ENCODE results near the gene AGMO. TPM values are rescaled to one million over a fixed set of nuclear protein-coding genes. Genes with fewer than 3 reads are reported as not detected.

AGMO gene
- total and polyA plus RNA-seq, 2 experiments from 2014 or later = 0.42 to 0.55 TPM

DNA sequence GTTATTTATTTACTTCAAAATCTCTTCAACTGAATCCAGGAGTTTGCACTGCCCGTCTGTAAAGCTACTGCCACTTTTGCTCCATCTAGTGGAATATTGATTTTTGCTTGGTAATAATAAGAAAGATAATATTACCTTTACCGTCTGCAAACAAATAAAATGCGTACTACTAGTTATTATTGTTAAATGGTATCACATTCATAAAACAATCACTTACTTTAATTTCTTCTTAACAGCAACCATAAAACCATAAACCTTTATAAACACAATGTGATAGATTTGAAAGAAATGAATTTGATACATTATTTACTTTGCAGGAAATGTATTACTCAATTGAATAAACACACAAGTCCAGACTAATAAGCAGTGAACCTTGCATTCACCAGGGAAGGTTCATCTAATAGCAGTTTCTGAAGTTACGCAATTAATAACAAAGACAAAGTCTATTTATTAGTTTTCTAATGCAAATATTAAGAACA is 6.4 kb downstream of the AGMO start:
- no peaks in the 10 kb centered on the region for H3K36me3 ChIP-seq (ENCODE audit: insufficient read depth)
- no peaks in the 10 kb centered on the region for H3K27me3 ChIP-seq (ENCODE audit: insufficient read depth)
- H3K4me1 ChIP-seq (ENCODE audit: insufficient read depth) = peaks cover 3% of the 10 kb centered on the region; the same call in 1 of the 2 replicates
- Mint-ChIP-seq H3K36me3 (ENCODE audit: low read depth) (no peaks in the 10 kb centered on the region), H3K4me3 (no peak overlapping the region), H3K9me3 (no peaks in the 10 kb centered on the region), H3K27me3 (ENCODE audit: insufficient read depth, low read depth, poor library complexity) (no peaks in the 10 kb centered on the region), H3K27ac (no peak overlapping the region), H3K4me1 (peaks cover 8% of the 10 kb centered on the region)
- TF ChIP-seq ZNF462 (CRISPR knock-in tag; IDR thresholded peaks at IDR 0.05) (no peak), ZNF114 (CRISPR knock-in tag; IDR thresholded peaks at IDR 0.05) (no peak), STAT1 (IDR thresholded peaks at IDR 0.05; ENCODE audit: unreplicated experiment) (no peak), CTCF (conservative IDR thresholded peaks at IDR 0.05; ENCODE audit: low read depth in 2 of 2) (no peak; a peak in 1 of 4 replicates), EZH2phosphoT487 (IDR thresholded peaks at IDR 0.05; ENCODE audit: unreplicated experiment) (no peak), REST (IDR thresholded peaks at IDR 0.05; ENCODE audit: unreplicated experiment) (no peak), JUNB (IDR thresholded peaks at IDR 0.05; ENCODE audit: unreplicated experiment) (no peak), EZH2 (IDR thresholded peaks at IDR 0.05; ENCODE audit: low read depth, unreplicated experiment) (no peak)
- no peaks in the 10 kb centered on the region for H3K79me2 ChIP-seq (replicated peaks; ENCODE audit: insufficient read depth)
- no peak overlapping the region for H2AFZ ChIP-seq
- no peaks in the 10 kb centered on the region for H3F3A ChIP-seq (replicated peaks; ENCODE audit: low read depth)
- H3K27ac ChIP-seq (ENCODE audit: low read depth) = no peak overlapping the region
- H4K20me1 ChIP-seq (replicated peaks; ENCODE audit: insufficient read depth) = no peaks in the 10 kb centered on the region
- no peaks in the 10 kb centered on the region for H3K9me2 ChIP-seq (ENCODE audit: insufficient read depth)
- no peak for DNase-seq (ENCODE audit: low spot score)
- no peak overlapping the region for H3K4me2 ChIP-seq
- ATAC-seq = no peak
- H3K4me3 ChIP-seq = no peak overlapping the region
